SW 1271 (cell line): ENCODE data around the gene PBLD.
"Not testable (repeated sequence)": the region's sequence is repeated elsewhere in the genome, so short reads cannot be mapped to it uniquely, and the experiment has no call there.

Experiments used
- DNase-seq, 2 experiments: peaks; one replicate each; lab custom pipeline; 2025; lab: John Stamatoyannopoulos, UW

The PBLD gene

GRCh38 chr10:68278906-68279753 is 53.6 kb downstream of the PBLD start:
- DNase-seq, result not testable (repeated sequence)

- not testable (repeated sequence) for DNase-seq
Measured at GRCh38 chr10:68277814-68278213, 54.9 kb downstream of the PBLD start.

GRCh38 chr10:68276224-68276623 is 56.5 kb downstream of the PBLD start:
- DNase-seq, result no peak

GRCh38 chr10:68275600-68276126 is 57.1 kb downstream of the PBLD start:
- no peak for DNase-seq

- DNase-seq, result no peak
Measured at GRCh38 chr10:68272833-68273232, 59.9 kb downstream of the PBLD start.

GRCh38 chr10:68271196-68271882 is 61.4 kb downstream of the PBLD start:
- no peak for DNase-seq

GRCh38 chr10:68269562-68270290 is 63.0 kb downstream of the PBLD start:
- DNase-seq, result no peak

- no peak for DNase-seq
Measured at GRCh38 chr10:68261132-68261856, 71.4 kb downstream of the PBLD start.

- no peak for DNase-seq
Measured at GRCh38 chr10:68253346-68253745, 79.4 kb downstream of the PBLD start.

- DNase-seq, result no peak
Measured at GRCh38 chr10:68251625-68252495, 80.9 kb downstream of the PBLD start.

GRCh38 chr10:68251151-68251550 is 81.6 kb downstream of the PBLD start:
- no peak for DNase-seq

- no peak for DNase-seq
Measured at GRCh38 chr10:68249297-68249696, 83.4 kb downstream of the PBLD start.

- DNase-seq, result no peak
Measured at GRCh38 chr10:68247931-68248330, 84.8 kb downstream of the PBLD start.

GRCh38 chr10:68246397-68246796 is 86.3 kb downstream of the PBLD start:
- DNase-seq, result not testable (repeated sequence)

GRCh38 chr10:68242051-68242450 is 90.7 kb downstream of the PBLD start:
- no peak for DNase-seq

- no peak for DNase-seq
Measured at GRCh38 chr10:68239596-68240150, 93.1 kb downstream of the PBLD start.

- DNase-seq, result no peak
Measured at GRCh38 chr10:68239069-68239468, 93.7 kb downstream of the PBLD start.

- no peak for DNase-seq
Measured at GRCh38 chr10:68238371-68238770, 94.4 kb downstream of the PBLD start.

GRCh38 chr10:68237173-68237572 is 95.6 kb downstream of the PBLD start:
- DNase-seq, result no peak

- no peak for DNase-seq
Measured at GRCh38 chr10:68235581-68235980, 97.1 kb downstream of the PBLD start.
